ENCODE results near the gene PARVA.

The PARVA gene

DNA sequence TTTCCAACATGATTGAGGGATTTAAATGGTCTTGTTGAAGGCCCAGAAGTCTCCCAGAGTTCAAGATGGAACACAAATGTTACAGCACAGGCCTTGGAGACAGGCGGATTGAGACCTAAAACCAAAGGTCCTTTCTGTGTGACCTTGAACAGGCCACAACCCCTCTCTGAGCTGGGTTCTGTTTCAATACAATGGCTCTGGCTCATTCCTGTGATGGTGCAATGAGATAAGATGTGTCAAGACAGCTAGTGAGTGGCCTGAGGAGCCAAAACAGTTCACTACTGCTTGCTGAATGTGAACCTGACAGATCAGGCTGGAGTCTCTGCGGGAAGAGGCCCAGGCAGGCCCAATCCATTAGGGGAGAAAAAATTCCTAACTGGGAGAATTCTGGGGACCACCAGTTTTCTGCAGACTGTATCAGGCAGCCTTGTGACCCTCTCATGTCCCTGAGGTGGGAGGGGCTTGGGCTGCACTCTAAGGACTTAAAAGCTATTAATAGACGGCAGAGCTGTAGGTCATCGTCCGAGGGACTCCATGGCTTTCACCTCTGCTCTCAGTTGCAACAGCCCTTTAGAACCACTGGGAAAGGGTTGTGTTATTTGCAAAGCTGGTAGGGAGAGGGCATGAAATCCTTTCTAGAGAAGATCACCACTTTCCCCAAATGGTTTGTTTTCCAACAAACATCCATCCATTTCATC is 170.7 kb downstream of the PARVA start:
- ATAC-seq: no peak
- TF ChIP-seq ARNTL (CRISPR knock-in tag; IDR thresholded peaks at IDR 0.05; ENCODE audit: borderline replicate concordance, low read depth) (no peak), ZC3H10 (CRISPR knock-in tag; IDR thresholded peaks at IDR 0.05) (no peak), OSR1 (CRISPR knock-in tag; IDR thresholded peaks at IDR 0.05) (no peak), PPARA (CRISPR knock-in tag; IDR thresholded peaks at IDR 0.05; ENCODE audit: borderline replicate concordance) (no peak), ZFP30 (CRISPR knock-in tag; IDR thresholded peaks at IDR 0.05) (no peak), ZFP3 (CRISPR knock-in tag; IDR thresholded peaks at IDR 0.05) (no peak)
- TF ChIP-seq, protein P1, sequence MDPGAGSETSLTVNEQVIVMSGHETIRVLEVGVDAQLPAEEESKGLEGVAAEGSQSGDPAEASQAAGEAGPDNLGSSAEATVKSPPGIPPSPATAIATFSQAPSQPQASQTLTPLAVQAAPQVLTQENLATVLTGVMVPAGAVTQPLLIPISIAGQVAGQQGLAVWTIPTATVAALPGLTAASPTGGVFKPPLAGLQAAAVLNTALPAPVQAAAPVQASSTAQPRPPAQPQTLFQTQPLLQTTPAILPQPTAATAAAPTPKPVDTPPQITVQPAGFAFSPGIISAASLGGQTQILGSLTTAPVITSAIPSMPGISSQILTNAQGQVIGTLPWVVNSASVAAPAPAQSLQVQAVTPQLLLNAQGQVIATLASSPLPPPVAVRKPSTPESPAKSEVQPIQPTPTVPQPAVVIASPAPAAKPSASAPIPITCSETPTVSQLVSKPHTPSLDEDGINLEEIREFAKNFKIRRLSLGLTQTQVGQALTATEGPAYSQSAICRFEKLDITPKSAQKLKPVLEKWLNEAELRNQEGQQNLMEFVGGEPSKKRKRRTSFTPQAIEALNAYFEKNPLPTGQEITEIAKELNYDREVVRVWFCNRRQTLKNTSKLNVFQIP (CRISPR knock-in tag; IDR thresholded peaks at IDR 0.05; ENCODE audit: borderline replicate concordance, low read depth): no peak

GRCh38 chr11:12552692-12553091 is 175.3 kb downstream of the PARVA start:
- ATAC-seq: peak; percentile 69
- TF ChIP-seq ZNF70 (CRISPR knock-in tag; IDR thresholded peaks at IDR 0.05) (no peak), TOX (CRISPR knock-in tag; IDR thresholded peaks at IDR 0.05; ENCODE audit: borderline replicate concordance) (no peak), BACH2 (CRISPR knock-in tag; IDR thresholded peaks at IDR 0.05; ENCODE audit: borderline replicate concordance) (no peak), PPARA (CRISPR knock-in tag; IDR thresholded peaks at IDR 0.05; ENCODE audit: borderline replicate concordance) (no peak), ESRRG (CRISPR knock-in tag; IDR thresholded peaks at IDR 0.05) (no peak), GLIS3 (CRISPR knock-in tag; IDR thresholded peaks at IDR 0.05) (no peak), CSDC2 (CRISPR knock-in tag; IDR thresholded peaks at IDR 0.05) (no peak), RARB (CRISPR knock-in tag; IDR thresholded peaks at IDR 0.05) (no peak), ZFP3 (CRISPR knock-in tag; IDR thresholded peaks at IDR 0.05) (no peak), ARNTL (CRISPR knock-in tag; IDR thresholded peaks at IDR 0.05; ENCODE audit: borderline replicate concordance, low read depth) (no peak), ZNF8 (CRISPR knock-in tag; IDR thresholded peaks at IDR 0.05) (no peak), PATZ1 (CRISPR knock-in tag; IDR thresholded peaks at IDR 0.05; ENCODE audit: borderline replicate concordance) (no peak), ISL1 (CRISPR knock-in tag; IDR thresholded peaks at IDR 0.05) (no peak)
- TF ChIP-seq, protein P1 (CRISPR knock-in tag; IDR thresholded peaks at IDR 0.05; ENCODE audit: borderline replicate concordance, low read depth): no peak
- TF ChIP-seq, protein P2, sequence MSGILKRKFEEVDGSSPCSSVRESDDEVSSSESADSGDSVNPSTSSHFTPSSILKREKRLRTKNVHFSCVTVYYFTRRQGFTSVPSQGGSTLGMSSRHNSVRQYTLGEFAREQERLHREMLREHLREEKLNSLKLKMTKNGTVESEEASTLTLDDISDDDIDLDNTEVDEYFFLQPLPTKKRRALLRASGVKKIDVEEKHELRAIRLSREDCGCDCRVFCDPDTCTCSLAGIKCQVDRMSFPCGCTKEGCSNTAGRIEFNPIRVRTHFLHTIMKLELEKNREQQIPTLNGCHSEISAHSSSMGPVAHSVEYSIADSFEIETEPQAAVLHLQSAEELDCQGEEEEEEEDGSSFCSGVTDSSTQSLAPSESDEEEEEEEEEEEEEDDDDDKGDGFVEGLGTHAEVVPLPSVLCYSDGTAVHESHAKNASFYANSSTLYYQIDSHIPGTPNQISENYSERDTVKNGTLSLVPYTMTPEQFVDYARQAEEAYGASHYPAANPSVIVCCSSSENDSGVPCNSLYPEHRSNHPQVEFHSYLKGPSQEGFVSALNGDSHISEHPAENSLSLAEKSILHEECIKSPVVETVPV (CRISPR knock-in tag; IDR thresholded peaks at IDR 0.05): no peak
- TF ChIP-seq, protein P3, sequence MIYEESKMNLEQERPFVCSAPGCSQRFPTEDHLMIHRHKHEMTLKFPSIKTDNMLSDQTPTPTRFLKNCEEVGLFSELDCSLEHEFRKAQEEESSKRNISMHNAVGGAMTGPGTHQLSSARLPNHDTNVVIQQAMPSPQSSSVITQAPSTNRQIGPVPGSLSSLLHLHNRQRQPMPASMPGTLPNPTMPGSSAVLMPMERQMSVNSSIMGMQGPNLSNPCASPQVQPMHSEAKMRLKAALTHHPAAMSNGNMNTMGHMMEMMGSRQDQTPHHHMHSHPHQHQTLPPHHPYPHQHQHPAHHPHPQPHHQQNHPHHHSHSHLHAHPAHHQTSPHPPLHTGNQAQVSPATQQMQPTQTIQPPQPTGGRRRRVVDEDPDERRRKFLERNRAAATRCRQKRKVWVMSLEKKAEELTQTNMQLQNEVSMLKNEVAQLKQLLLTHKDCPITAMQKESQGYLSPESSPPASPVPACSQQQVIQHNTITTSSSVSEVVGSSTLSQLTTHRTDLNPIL (CRISPR knock-in tag; IDR thresholded peaks at IDR 0.05; ENCODE audit: low read depth): no peak
- TF ChIP-seq, protein P4, sequence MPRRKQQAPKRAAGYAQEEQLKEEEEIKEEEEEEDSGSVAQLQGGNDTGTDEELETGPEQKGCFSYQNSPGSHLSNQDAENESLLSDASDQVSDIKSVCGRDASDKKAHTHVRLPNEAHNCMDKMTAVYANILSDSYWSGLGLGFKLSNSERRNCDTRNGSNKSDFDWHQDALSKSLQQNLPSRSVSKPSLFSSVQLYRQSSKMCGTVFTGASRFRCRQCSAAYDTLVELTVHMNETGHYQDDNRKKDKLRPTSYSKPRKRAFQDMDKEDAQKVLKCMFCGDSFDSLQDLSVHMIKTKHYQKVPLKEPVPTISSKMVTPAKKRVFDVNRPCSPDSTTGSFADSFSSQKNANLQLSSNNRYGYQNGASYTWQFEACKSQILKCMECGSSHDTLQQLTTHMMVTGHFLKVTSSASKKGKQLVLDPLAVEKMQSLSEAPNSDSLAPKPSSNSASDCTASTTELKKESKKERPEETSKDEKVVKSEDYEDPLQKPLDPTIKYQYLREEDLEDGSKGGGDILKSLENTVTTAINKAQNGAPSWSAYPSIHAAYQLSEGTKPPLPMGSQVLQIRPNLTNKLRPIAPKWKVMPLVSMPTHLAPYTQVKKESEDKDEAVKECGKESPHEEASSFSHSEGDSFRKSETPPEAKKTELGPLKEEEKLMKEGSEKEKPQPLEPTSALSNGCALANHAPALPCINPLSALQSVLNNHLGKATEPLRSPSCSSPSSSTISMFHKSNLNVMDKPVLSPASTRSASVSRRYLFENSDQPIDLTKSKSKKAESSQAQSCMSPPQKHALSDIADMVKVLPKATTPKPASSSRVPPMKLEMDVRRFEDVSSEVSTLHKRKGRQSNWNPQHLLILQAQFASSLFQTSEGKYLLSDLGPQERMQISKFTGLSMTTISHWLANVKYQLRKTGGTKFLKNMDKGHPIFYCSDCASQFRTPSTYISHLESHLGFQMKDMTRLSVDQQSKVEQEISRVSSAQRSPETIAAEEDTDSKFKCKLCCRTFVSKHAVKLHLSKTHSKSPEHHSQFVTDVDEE (CRISPR knock-in tag; IDR thresholded peaks at IDR 0.05): no peak
